Endothelial cell of umbilical vein (primary cell): ENCODE measurements around the gene SAMD5. TPM values are rescaled to one million over a fixed set of nuclear protein-coding genes. Genes with fewer than 3 reads are reported as not detected.

Experiments used
- BruUV-seq: library from RNA; stranded (reverse); fragments of 400-500 nt; replicated peaks from 2 replicates; lab custom pipeline; 2021; lab: Mats Ljungman, UMichigan
- CTCF ChIA-PET: fragments of 300-600, 350-600 bp; sonication (Branson Sonifier 250); formaldehyde crosslinking; loops from one replicate; lab custom pipeline; 2021; ENCODE audit warnings: antibody characterized with exemption, inconsistent platforms; lab: Charles Lee
- POLR2A ChIA-PET: fragments of 300-600, 350-600 bp; sonication (Branson Sonifier 250); formaldehyde crosslinking; loops from one replicate; lab custom pipeline; 2021; ENCODE audit warnings: antibody characterized with exemption, inconsistent platforms; lab: Charles Lee
- DNase-seq: peaks from one replicate; pipeline ENCODE4 v3.0.0-alpha.2; 2011; ENCODE audit warnings: low read depth, low spot score
- FAIRE-seq: peaks from 2 replicates; lab custom pipeline; 2011; peaks lifted over from hg19 to GRCh38; lab: Jason Lieb, UNC
- H2AFZ ChIP-seq: 2 replicates; pipeline ENCODE4 v1.6.0; 2012; ENCODE audit warnings: low read depth, low read length, control low read depth, inconsistent platforms
- H3K27ac ChIP-seq: 2 replicates; pipeline ENCODE4 v1.5.1; 2011; ENCODE audit warnings: low read depth, mild to moderate bottlenecking, control low read depth, low read length, moderate library complexity; ENCODE audit not compliant: insufficient read depth
- H3K27me3 ChIP-seq, 2 experiments: 2 replicates each; pipeline versions ENCODE4 v1.6.0 to v1.6.1; 2011; ENCODE audit warnings: low read length in 2 of 2, mixed read lengths in 1 of 2; ENCODE audit not compliant: control insufficient read depth in 2 of 2, insufficient read depth in 2 of 2
- H3K36me3 ChIP-seq, 2 experiments: 2 replicates in 1 of 2; 3 replicates in 1 of 2; pipeline ENCODE4 v1.5.1; 2011; ENCODE audit warnings: low read length in 2 of 2, mild to moderate bottlenecking in 1 of 2, moderate library complexity in 1 of 2; ENCODE audit not compliant: control insufficient read depth in 2 of 2, insufficient read depth in 2 of 2; ENCODE audit errors: extremely low read depth in 1 of 2
- H3K4me1 ChIP-seq: 3 replicates; pipeline ENCODE4 v1.5.1; 2011; ENCODE audit warnings: mild to moderate bottlenecking, low read length; ENCODE audit not compliant: control insufficient read depth, insufficient read depth; ENCODE audit errors: extremely low read depth
- H3K4me2 ChIP-seq: 2 replicates; pipeline ENCODE4 v1.6.1; 2011; ENCODE audit warnings: low read length, control low read depth, mixed read lengths; ENCODE audit not compliant: insufficient read depth
- H3K4me3 ChIP-seq, 3 experiments: fragments of 200-600 bp in 1 of 3; sonication (generic), shearing (Covaris generic) in 1 of 3; replicated peaks in 1 of 3; 2 replicates each; pipeline ENCODE4 v1.5.1; 2011 to 2016; ENCODE audit warnings: control low read depth in 3 of 3, low read length in 3 of 3, mild to moderate bottlenecking in 2 of 3, inconsistent platforms in 1 of 3, low read depth in 1 of 3, moderate library complexity in 1 of 3; ENCODE audit not compliant: insufficient read depth in 1 of 3
- H3K79me2 ChIP-seq: 2 replicates; pipeline ENCODE4 v1.6.0; 2012; ENCODE audit warnings: low read length, inconsistent platforms; ENCODE audit not compliant: control insufficient read depth, insufficient read depth
- H3K9ac ChIP-seq: replicated peaks from 2 replicates; pipeline ENCODE3; 2011; ENCODE audit warnings: low read length, control low read depth; ENCODE audit not compliant: insufficient read depth; ENCODE audit errors: extremely low read depth
- H3K9me1 ChIP-seq: replicated peaks from 3 replicates; pipeline ENCODE4 v1.6.0; 2011; ENCODE audit warnings: mild to moderate bottlenecking, low read length; ENCODE audit not compliant: control insufficient read depth, insufficient read depth; ENCODE audit errors: extremely low read depth
- H3K9me3 ChIP-seq: replicated peaks from 2 replicates; pipeline ENCODE4 v1.5.1; 2012; ENCODE audit warnings: low read length, inconsistent platforms; ENCODE audit not compliant: control insufficient read depth, insufficient read depth
- H4K20me1 ChIP-seq: replicated peaks from 2 replicates; pipeline ENCODE3; 2011; ENCODE audit warnings: mild to moderate bottlenecking, low read length; ENCODE audit not compliant: control insufficient read depth, insufficient read depth; ENCODE audit errors: extremely low read depth
- CTCF ChIP-seq, 2 donors: IDR thresholded peaks; 1 replicate in 1 of 2; 2 replicates in 1 of 2; pipeline ENCODE4 v1.5.1; 2011; ENCODE audit warnings: low read length in 2 of 2, mild to moderate bottlenecking in 2 of 2, moderate library complexity in 2 of 2, control low read depth in 1 of 2, inconsistent platforms in 1 of 2, low read depth in 1 of 2; ENCODE audit not compliant: insufficient read depth in 1 of 2; ENCODE audit errors: extremely low read depth in 1 of 2
- EZH2 ChIP-seq: IDR thresholded peaks from 2 replicates; pipeline ENCODE4 v1.6.1; 2012; ENCODE audit warnings: borderline replicate concordance, low read depth, mild to moderate bottlenecking, moderate library complexity, low read length, inconsistent platforms; ENCODE audit not compliant: severe bottlenecking
- FOS ChIP-seq: IDR thresholded peaks from 2 replicates; pipeline ENCODE4 v1.6.1; 2011; ENCODE audit warnings: mild to moderate bottlenecking, low read length, moderate library complexity, borderline replicate concordance; ENCODE audit not compliant: insufficient read depth
- GATA2 ChIP-seq: IDR thresholded peaks from 2 replicates; pipeline ENCODE4 v1.7.0; 2011; ENCODE audit warnings: low read depth, mild to moderate bottlenecking, moderate library complexity, mixed read lengths, low read length; ENCODE audit not compliant: insufficient read length, insufficient read depth
- JUN ChIP-seq: IDR thresholded peaks from 2 replicates; pipeline ENCODE4 v1.6.1; 2011; ENCODE audit warnings: borderline replicate concordance, low read depth; ENCODE audit not compliant: insufficient read length, insufficient read depth
- MAX ChIP-seq: IDR thresholded peaks from 2 replicates; pipeline ENCODE4 v1.6.1; 2011; ENCODE audit not compliant: insufficient read depth, insufficient read length
- MYC ChIP-seq: IDR thresholded peaks from one replicate; pipeline ENCODE4 v1.6.1; 2011; ENCODE audit warnings: mild to moderate bottlenecking, low read depth, low read length
- POLR2A ChIP-seq: IDR thresholded peaks from 2 replicates; pipeline ENCODE4 v1.6.1; 2012; ENCODE audit warnings: low read depth, mild to moderate bottlenecking, control low read depth, low read length
- POLR2AphosphoS5 ChIP-seq: IDR thresholded peaks from 2 replicates; pipeline ENCODE4 v1.6.1; 2012; ENCODE audit warnings: low read depth, mild to moderate bottlenecking, control low read depth, low read length, moderate library complexity; ENCODE audit not compliant: insufficient read depth
- dilution Hi-C: fragments of 300-500 bp; cut with MboI; formaldehyde crosslinking; loops from one replicate; pipeline ENCODE4 v1.15.0; 2019; ENCODE audit warnings: low sequenced_read_pairs; ENCODE audit not compliant: extremely low pct_ligation_motif_present
- intact Hi-C: fragments of 100-400 bp; cut with micrococcal nuclease; formaldehyde crosslinking; loops from one replicate; pipeline ENCODE4 v1.10.0; 2022
- polyA plus RNA-seq, 4 experiments: library from polyadenylated mRNA; depleted of rRNA in 3 of 4; stranded (reverse) in 3 of 4; unstranded in 1 of 4; fragments of >200 nt; gene quantifications; 2 replicates each; pipeline versions ENCODE4 v1.2.1 to v1.2.3, GENCODE V29; 2011 to 2012; ENCODE audit warnings: missing spikeins in 1 of 4
- total RNA-seq: library from RNA; stranded (reverse); gene quantifications from 2 replicates; pipeline ENCODE4 v1.2.3, GENCODE V29; 2021

The SAMD5 gene
- total and polyA plus RNA-seq, 2 donors (not counting 3 experiments of a cell fraction or from before 2014, with no cell fraction given) = 0.75 to 6.9 TPM

- no peak overlapping the region for H3K4me3 ChIP-seq
- H3K36me3 ChIP-seq = no peaks in the 10 kb centered on the region
- no peaks in the 10 kb centered on the region for H3K9me1 ChIP-seq
- H2AFZ ChIP-seq = no peak overlapping the region
- no peaks in the 10 kb centered on the region for H3K27me3 ChIP-seq
- ChIA-PET POLR2A (no interaction called here), CTCF (interaction anchor here (1.0 to 1.5 kb wide), 3 partner anchors 12 to 85 kb away, joined by 3 to 6 read pairs (median 3); no protein-coding TSS in a partner anchor)
- no peak overlapping the region for H3K27ac ChIP-seq
- no peaks in the 10 kb centered on the region for H3K79me2 ChIP-seq
- DNase-seq (no peak), FAIRE-seq (no peak)
- no TSS peak for BruUV-seq
- dilution Hi-C loops = no loop called here
- intact Hi-C loops = no loop called here
- no peaks in the 10 kb centered on the region for H4K20me1 ChIP-seq
- no peaks in the 10 kb centered on the region for H3K4me1 ChIP-seq
- no peak for TF ChIP-seq CTCF (IDR thresholded peaks at IDR 0.05; ENCODE audit: extremely low read depth in 1 of 2, insufficient read depth in 1 of 2, low read depth in 1 of 2, low read length in 2 of 2)
- TF ChIP-seq POLR2AphosphoS5 = no peak
- no peak for TF ChIP-seq EZH2
- TF ChIP-seq MYC = no peak
- TF ChIP-seq POLR2A = no peak
- TF ChIP-seq JUN = no peak
- TF ChIP-seq GATA2 = no peak
- no peak for TF ChIP-seq FOS
- no peak for TF ChIP-seq MAX
- no peak overlapping the region for H3K9ac ChIP-seq
- no peak overlapping the region for H3K4me2 ChIP-seq
- H3K9me3 ChIP-seq = no peaks in the 10 kb centered on the region
These were observed 107.4 kb downstream of the SAMD5 start for GRCh38 chr6:147615659-147616456.
